Fibroblast of pulmonary artery (primary cell): ENCODE measurements around the gene RAB29.

Experiments
- DNase-seq: peaks from one replicate; pipeline ENCODE4 v3.0.0-alpha.2; 2010; ENCODE audit warnings: low read depth
- H3K4me3 ChIP-seq: replicated peaks from 2 replicates; pipeline ENCODE4 v1.5.1; 2011; ENCODE audit warnings: low read depth, mild to moderate bottlenecking, control low read depth, low read length, moderate library complexity
- CTCF ChIP-seq: IDR thresholded peaks from 2 replicates; pipeline ENCODE4 v1.5.1; 2011; ENCODE audit warnings: mild to moderate bottlenecking, control low read depth, low read length, inconsistent platforms; ENCODE audit errors: missing control alignments

RAB29 gene

DNA sequence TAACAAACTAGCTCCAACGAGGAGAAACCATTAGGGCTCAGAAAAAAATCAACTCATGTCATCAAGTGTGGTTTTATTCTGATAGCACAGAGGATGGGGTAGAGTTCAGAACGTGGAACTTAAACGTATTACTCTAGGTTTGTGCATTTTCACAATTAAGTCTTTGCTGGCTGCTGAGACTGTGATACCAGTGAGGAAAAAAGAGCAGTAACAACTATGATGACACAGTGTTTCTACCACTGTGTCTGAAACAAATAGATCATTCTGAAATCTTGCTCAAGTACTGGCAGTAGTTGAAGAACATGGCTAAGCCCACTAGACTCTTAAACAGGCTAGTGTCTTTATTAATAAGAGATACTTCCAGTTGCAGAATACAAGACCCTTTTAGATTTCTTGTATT lies 56.3 kb downstream of the RAB29 start:
- no peak overlapping the region for H3K4me3 ChIP-seq
- no peak for TF ChIP-seq CTCF
- DNase-seq: no peak
